ENCODE data around the gene RPL38.

Gene RPL38

GRCh38 chr17:74203439-74204240 lies at the start of gene RPL38:
Gene RPL38, plus strand, starts transcription at chr17:74203678. Its CDS starts 278 bp downstream, at chr17:74203956.
- DNase-seq (ENCODE audit: low spot score), result peak; percentile 96

GRCh38 chr17:74153821-74154430 lies 49.6 kb upstream of the RPL38 start:
- DNase-seq (ENCODE audit: low spot score), result no peak

- DNase-seq (ENCODE audit: low spot score), result no peak
Observed at GRCh38 chr17:74156878-74157277, 46.6 kb upstream of the RPL38 start.

GRCh38 chr17:74157366-74157765 lies 46.1 kb upstream of the RPL38 start:
- no peak for DNase-seq (ENCODE audit: low spot score)

GRCh38 chr17:74158761-74159160 lies 44.7 kb upstream of the RPL38 start:
- no peak for DNase-seq (ENCODE audit: low spot score)

- DNase-seq (ENCODE audit: low spot score), result no peak
Observed at GRCh38 chr17:74159226-74159840, 44.1 kb upstream of the RPL38 start.

GRCh38 chr17:74160656-74161502 lies 42.6 kb upstream of the RPL38 start:
- no peak for DNase-seq (ENCODE audit: low spot score)

GRCh38 chr17:74161503-74161875 lies 42.0 kb upstream of the RPL38 start:
- DNase-seq (ENCODE audit: low spot score), result no peak

GRCh38 chr17:74163271-74163821 lies 40.1 kb upstream of the RPL38 start:
- no peak for DNase-seq (ENCODE audit: low spot score)

GRCh38 chr17:74163836-74164235 lies 39.6 kb upstream of the RPL38 start:
- no peak for DNase-seq (ENCODE audit: low spot score)

- no peak for DNase-seq (ENCODE audit: low spot score)
Observed at GRCh38 chr17:74164446-74165045, 38.9 kb upstream of the RPL38 start.

- no peak for DNase-seq (ENCODE audit: low spot score)
Observed at GRCh38 chr17:74165797-74166365, 37.6 kb upstream of the RPL38 start.

GRCh38 chr17:74170924-74171323 lies 32.6 kb upstream of the RPL38 start:
- DNase-seq (ENCODE audit: low spot score), result no peak

- DNase-seq (ENCODE audit: low spot score), result no peak
Observed at GRCh38 chr17:74172700-74173099, 30.8 kb upstream of the RPL38 start.

- DNase-seq (ENCODE audit: low spot score), result peak; percentile 12
Observed at GRCh38 chr17:74176546-74177001, 26.9 kb upstream of the RPL38 start.

GRCh38 chr17:74177018-74177450 lies 26.4 kb upstream of the RPL38 start:
- DNase-seq (ENCODE audit: low spot score), result no peak

GRCh38 chr17:74179576-74179975 lies 23.9 kb upstream of the RPL38 start:
- no peak for DNase-seq (ENCODE audit: low spot score)

GRCh38 chr17:74180336-74180735 lies 23.1 kb upstream of the RPL38 start:
- DNase-seq (ENCODE audit: low spot score), result no peak

GRCh38 chr17:74181341-74181740 lies 22.1 kb upstream of the RPL38 start:
- no peak for DNase-seq (ENCODE audit: low spot score)

GRCh38 chr17:74182041-74182723 lies 21.3 kb upstream of the RPL38 start:
- no peak for DNase-seq (ENCODE audit: low spot score)

Data from hematopoietic multipotent progenitor cell treated with erythropoietin and hydrocortisone succinate and interleukin-3 and kit ligand, for 17 days (in vitro differentiated cells).